ENCODE results near the gene EML4. TPM values are rescaled to one million over a fixed set of nuclear protein-coding genes. Genes with fewer than 3 reads are reported as not detected.
A peak's percentile ranks its signal among the peaks of the same experiment; 100 is the strongest.

Gene EML4
- total and polyA plus RNA-seq, 11 donors, result 2.3 to 32.8 (median 5.6) TPM

DNA sequence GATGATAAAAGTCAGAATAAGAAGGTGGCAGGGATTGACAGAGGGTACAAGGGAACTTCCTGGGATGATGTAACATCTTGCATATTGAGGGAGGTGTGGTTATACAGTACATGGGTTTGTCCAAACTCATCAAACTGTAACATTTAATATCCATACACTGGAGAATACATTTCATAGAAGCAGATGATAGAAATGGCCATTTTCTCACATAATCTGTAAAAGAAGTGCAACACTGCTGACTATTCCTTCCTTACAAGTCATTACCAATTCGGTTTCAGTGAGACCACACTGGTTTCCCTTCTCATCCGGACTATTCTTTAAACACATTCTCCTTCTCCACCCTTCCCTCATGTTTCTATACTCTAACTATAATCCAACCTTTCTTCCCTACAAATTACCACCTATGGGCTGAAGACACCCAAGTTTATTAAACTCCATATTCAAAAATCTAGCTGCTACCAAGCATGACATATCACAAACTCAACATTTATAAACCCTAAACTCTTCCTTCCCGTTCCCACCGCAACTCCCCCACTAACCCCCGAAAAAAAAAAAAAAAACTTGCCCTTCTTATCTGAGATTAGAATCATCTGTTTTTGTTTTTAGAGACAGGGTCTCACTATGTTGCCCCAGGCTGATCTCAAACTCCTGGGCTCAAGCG, 190.3 kb downstream of the EML4 start:
- Histone ChIP-seq H3K27ac (peak overlapping the region in 5 of 12 donors; percentile 92 to 99 (median 93)), H3K4me3 (peak overlapping the region in 11 of 12 donors; percentile 77 to 100 (median 94)), H3K36me3 (peaks cover 0 to 6% (median 0%) of the 10 kb centered on the region in 9 donors), H3K27me3 (no peaks in the 10 kb centered on the region), H3K9me3 (no peaks in the 10 kb centered on the region), H3K4me1 (peaks cover 0 to 37% (median 28%) of the 10 kb centered on the region in 12 donors)
- no peak for ATAC-seq
- WGBS, 4 donors, result 41 to 50% (median 45%) methylated on average over 6 of the region's 6 CpGs
- DNase-seq, result no peak
- intact Hi-C loops (cut with DNase I), result no loop called here
- no peak for TF ChIP-seq POLR2A (IDR thresholded peaks at IDR 0.05)
- TF ChIP-seq, protein P1, sequence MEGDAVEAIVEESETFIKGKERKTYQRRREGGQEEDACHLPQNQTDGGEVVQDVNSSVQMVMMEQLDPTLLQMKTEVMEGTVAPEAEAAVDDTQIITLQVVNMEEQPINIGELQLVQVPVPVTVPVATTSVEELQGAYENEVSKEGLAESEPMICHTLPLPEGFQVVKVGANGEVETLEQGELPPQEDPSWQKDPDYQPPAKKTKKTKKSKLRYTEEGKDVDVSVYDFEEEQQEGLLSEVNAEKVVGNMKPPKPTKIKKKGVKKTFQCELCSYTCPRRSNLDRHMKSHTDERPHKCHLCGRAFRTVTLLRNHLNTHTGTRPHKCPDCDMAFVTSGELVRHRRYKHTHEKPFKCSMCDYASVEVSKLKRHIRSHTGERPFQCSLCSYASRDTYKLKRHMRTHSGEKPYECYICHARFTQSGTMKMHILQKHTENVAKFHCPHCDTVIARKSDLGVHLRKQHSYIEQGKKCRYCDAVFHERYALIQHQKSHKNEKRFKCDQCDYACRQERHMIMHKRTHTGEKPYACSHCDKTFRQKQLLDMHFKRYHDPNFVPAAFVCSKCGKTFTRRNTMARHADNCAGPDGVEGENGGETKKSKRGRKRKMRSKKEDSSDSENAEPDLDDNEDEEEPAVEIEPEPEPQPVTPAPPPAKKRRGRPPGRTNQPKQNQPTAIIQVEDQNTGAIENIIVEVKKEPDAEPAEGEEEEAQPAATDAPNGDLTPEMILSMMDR (IDR thresholded peaks at IDR 0.05), result no peak

- intact Hi-C loops (cut with DNase I), result loop anchor here in 8 of 10 donors (2.0 to 10.0 kb wide), 4 partner anchors 263 to 1245 kb away; no protein-coding TSS in a partner anchor
- Histone ChIP-seq H3K27me3 (no peaks in the 10 kb centered on the region), H3K27ac (peak overlapping the region in 8 of 12 donors; percentile 90 to 100 (median 94)), H3K36me3 (peaks cover 0 to 6% (median 0%) of the 10 kb centered on the region in 9 donors), H3K4me3 (peak overlapping the region; percentile 77 to 100 (median 94)), H3K4me1 (peaks cover 0 to 36% (median 27%) of the 10 kb centered on the region in 12 donors), H3K9me3 (no peaks in the 10 kb centered on the region)
- ATAC-seq, result no peak
- 9 to 14% (median 13%) methylated on average over 12 of the region's 12 CpGs for WGBS, 4 donors
- TF ChIP-seq POLR2A (IDR thresholded peaks at IDR 0.05), result no peak
- TF ChIP-seq, protein P1 (IDR thresholded peaks at IDR 0.05), result no peak
- DNase-seq, result no peak
Observed at GRCh38 chr2:42359965-42360483, 190.9 kb downstream of the EML4 start.

DNA sequence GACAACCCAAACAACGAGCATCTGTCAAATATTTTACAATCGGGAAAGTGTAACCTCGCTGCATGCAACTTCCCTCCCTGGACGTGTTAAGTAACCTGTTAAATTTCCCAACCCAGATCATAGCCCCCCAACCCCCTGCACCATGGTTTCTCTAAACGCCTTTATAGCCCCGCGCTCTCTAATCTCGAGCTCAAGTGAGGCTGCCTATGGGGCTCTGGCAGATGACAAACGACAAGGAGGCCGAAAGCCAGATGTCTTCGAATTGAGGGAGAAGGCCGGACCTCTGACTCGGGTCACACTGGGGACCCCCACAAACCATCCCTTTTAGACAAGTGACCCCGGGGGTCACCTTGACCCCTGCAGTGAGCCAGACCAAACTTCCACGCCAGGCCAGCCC, 191.3 kb downstream of the EML4 start:
- H3K36me3 ChIP-seq, result peaks cover 0 to 6% (median 0%) of the 10 kb centered on the region in 9 donors
- H3K9me3 ChIP-seq, result no peaks in the 10 kb centered on the region
- 0 to 1% (median 0%) methylated on average over 11 to 15 of the region's 15 CpGs for WGBS, 4 donors
- H3K27ac ChIP-seq, result peak overlapping the region; percentile 90 to 100 (median 94)
- H3K27me3 ChIP-seq, result no peaks in the 10 kb centered on the region
- TF ChIP-seq, protein P1 (IDR thresholded peaks at IDR 0.05), result no peak
- TF ChIP-seq POLR2A (IDR thresholded peaks at IDR 0.05), result no peak
- peaks cover 0 to 36% (median 27%) of the 10 kb centered on the region in 12 donors for H3K4me1 ChIP-seq
- peak overlapping the region; percentile 77 to 100 (median 94) for H3K4me3 ChIP-seq
- intact Hi-C loops (cut with DNase I), result loop anchor here in 8 of 10 donors (2.0 to 10.0 kb wide), 4 partner anchors 264 to 1244 kb away; no protein-coding TSS in a partner anchor
- DNase-seq (no peak), ATAC-seq (peak in 1 of 4 donors; percentile 1)

Measured in heart left ventricle (tissue), 16 donors.